HG02798 (cell line): Measurements from ENCODE around the gene OLIG3.

Experiments
- ATAC-seq: cut with Tn5 transposase; IDR thresholded peaks from one replicate; pipeline ENCODE4 v1.9.1; 2021; ENCODE audit warnings: mild to moderate bottlenecking; ENCODE audit not compliant: unreplicated experiment, poor library complexity

Gene OLIG3

DNA sequence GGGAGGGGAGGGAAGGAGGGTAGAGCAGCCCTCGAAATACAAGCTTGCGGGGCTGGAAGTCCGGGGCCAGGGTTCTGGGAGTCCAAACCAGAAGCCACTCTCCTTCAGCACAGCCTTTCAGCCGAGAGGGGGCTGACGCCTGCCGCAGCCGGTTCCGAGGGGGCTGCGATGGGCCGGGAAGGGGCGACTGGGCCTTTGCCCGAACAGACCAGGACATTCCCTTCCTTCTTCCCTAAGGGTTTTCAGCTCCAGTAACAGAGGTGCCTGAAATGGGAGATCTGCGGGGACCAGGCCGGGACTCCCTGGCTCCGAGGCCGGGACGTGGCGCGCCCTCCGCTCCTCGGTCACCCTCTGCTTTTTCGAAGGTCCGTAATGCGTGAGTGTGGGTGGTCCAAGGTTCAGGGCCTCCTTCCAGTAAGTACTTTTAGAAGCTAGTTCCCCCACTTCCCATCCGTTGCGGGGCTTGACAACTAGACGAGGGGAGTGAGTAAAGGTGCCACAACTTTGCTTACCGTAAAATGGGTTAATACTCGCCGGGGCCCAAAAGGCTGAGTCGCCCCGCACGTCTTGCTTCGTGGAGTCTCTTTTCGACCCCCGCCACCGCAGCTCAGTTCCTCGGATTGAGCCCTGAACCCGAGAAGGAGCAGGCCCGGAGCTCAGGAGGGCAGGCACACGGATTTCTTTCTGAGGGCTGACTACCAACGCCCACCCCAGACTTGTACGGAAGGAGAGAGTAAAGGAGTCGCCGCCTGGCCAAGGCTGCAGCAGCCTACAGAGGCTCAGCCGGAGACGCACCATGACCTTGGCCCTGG, 2.9 kb upstream of the OLIG3 start:
- ATAC-seq = no peak

DNA sequence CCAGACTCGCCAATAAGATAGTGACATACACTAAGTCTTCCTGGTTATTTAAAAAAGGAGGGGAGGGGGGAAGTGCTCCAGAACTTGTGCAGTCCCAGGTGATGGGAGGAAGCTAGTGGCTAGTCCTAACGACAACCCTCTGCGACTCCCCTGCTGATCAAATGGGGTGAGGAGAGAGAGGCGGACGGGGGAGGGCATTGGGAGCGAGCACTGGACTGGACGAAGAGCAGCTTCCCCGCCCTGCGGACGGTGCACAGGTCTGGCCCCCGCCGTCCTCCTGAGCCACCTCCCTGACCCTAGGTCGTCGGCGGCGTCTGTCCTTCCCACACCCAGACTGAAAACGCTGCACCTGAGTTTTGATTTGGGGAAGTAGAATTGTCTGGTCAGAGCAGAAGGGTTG, 2.2 kb upstream of the OLIG3 start:
- no peak for ATAC-seq

DNA sequence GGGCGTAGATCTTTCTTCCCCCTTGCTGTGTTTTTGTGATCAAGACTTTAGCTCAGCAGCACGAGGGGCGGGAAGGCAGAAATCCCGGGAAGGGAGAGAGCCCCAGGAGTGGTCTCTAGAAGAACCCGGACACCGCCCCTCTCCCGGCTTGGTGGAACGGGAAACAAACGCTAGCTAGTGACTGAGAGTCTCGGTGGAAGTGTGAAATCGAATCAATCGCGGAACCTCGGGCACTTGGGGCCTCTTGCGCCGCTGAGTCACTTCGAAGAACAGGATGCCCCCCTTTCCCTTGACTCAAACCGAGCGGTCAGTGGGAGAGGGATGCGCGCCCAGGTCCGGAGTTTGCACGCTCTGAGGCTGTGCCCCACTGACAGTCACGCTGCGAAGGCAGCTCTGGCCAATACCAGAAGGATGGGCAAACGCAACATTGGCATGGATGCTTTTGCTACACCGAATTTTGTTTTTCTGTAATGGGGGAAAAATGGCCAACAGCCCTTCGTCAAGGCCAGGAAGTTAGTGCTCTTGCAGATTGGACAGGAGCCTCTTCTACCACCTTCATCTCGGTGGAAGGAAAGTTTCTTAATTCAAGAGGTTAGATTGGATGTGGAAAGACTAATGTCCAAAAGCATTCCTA, 1.6 kb upstream of the OLIG3 start:
- no peak for ATAC-seq

DNA sequence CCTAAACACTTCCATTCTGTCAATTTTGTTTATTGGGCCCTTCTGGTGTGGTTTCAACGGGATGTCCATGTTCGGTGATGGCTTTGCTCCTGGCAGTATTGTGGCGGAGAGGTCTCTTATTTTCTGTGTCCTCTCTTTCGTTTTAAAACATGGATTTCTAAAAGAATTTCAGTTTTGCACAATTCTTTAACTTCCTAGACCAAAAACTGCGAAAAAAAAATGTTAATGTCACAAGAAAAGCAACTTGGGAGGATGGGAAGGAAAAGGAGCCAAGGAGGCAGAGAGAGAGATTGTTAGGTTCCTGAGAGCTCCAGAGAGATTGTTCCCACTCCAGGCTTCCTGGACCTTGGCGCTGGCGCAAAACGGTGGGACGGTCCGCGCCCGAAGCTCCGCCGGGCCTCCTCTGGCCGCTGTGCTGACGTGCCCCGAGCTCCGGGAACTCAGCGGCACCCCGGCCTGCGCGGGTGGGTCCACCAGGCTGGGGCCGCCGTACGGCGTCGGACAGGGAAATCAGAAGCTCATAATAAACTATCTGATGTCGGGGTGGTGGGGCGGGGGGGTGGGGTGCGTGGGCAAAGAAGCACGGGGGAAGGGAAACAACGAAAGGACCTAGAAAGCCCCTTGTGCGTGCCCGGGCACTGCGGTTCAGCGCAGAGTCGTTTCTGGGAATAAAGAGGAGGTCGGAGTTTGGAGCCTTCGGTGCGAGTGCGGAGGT, 951 bp upstream of the OLIG3 start:
- ATAC-seq = no peak

DNA sequence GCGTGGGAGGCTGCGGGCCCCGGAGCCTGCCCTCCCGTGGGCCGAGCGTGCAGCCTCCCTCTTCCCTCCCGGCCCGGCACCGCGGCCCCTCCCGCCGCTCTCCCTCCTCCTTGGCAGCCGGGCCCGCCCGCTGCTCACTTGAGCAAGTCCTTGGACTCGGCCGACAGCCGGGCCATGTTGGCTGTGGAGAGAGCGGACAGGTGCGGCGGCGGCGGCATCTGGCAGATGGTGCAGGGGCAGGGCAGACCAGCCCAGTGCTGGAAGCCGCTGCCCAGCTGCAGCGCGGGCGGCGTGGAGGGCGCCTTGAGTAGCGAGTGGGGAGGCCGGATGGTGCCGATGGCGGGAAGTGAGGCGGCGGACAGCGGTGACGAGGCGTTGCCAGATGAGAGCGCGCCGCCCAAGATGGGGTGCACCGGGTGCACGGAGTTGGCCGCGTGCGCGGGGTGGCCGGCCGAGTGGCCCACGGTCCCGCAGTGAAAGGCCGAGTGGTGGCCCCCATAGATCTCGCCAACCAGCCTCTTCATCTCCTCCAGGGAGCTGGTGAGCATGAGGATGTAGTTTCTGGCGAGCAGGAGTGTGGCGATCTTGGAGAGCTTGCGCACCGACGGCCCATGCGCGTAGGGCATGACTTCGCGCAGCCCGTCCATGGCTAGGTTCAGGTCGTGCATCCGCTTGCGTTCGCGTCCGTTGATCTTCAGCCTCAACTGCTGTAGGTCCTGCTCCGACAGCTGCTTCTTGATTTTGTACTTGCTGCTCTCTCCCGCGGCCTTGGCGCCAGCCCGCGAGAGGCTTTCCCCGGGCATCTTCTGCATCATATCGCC, 766 bp downstream of the OLIG3 start:
- ATAC-seq = no peak

DNA sequence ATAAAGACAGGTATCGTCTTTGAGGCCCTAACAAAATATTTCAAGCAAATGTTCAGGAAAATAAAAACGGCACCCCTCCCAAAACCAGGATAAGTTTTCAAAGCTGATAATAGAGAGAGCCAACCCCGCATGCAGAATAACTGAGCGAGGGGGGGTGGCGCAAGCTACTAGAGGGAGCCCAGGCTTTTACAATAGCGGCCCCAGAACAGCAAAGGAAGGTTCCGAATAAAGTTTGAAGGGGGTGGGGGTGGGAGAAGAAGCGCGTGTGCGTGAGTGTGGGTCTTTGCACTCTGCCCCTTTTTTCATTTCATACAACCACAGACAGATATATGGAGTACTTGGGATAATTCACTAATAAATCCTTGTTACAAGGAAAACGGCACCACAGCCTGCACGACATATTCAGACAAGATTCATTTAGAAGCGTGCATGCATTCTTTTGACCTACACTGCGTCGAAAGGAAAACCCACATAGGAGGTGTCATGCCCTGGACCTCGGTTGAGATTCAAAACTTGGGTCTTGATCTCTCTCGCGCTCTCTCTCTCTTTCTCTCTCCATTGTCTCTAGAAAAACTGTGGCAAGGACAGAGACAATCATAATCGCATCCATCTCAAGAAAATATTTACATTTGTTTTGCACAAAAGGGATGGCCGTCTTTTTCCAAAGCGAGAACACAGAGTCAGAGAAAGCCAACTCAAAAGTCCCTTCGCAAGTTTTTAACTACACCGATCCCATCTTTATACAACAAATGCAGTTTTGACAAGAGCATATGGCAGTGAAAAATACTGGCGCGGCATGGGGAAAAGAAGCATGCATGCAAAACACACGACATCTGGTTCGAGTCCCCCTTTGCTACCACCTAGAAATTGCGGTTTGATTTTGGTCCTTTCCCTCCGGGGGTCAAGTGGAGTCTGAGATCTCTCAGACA, 1.6 kb downstream of the OLIG3 start:
- ATAC-seq = no peak

DNA sequence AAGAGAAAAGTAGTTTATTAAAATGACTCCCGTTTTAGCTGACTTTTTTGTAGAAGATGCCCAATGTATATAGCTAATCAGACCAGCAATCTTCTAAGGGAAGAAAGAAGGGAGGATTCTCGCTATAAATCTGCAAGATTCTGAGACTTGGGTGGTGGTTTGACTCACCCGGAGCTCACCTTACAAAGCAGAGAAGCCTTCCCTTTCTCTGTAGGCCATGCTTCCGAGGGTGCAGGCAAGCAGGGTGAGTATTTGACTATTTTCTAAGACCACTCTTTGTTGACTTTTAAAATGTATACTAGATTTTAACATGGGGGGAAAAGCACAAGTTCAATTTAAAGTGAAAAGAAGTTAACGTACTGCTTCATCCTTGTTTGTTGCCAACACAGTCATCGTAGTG, 2.7 kb downstream of the OLIG3 start:
- no peak for ATAC-seq

DNA sequence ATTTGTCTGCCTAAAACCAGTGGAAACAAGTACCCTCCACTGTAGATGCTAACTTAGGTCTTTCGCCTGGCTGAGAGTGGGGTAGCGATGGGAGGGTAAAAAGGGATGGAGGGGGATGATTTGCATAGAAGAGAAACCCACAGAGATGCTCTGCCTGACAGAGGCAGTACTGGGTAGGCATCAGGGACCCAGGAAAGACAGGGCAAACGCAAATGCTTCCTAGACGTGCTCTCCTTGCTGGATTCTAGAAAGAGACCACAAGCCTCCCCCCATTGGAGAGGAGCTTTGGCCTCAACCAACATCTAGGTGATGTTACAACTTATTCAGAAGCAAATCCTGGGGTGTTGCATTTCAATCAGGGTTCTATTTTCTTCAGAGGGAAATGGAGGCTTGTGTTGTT, 3.2 kb downstream of the OLIG3 start:
- no peak for ATAC-seq

DNA sequence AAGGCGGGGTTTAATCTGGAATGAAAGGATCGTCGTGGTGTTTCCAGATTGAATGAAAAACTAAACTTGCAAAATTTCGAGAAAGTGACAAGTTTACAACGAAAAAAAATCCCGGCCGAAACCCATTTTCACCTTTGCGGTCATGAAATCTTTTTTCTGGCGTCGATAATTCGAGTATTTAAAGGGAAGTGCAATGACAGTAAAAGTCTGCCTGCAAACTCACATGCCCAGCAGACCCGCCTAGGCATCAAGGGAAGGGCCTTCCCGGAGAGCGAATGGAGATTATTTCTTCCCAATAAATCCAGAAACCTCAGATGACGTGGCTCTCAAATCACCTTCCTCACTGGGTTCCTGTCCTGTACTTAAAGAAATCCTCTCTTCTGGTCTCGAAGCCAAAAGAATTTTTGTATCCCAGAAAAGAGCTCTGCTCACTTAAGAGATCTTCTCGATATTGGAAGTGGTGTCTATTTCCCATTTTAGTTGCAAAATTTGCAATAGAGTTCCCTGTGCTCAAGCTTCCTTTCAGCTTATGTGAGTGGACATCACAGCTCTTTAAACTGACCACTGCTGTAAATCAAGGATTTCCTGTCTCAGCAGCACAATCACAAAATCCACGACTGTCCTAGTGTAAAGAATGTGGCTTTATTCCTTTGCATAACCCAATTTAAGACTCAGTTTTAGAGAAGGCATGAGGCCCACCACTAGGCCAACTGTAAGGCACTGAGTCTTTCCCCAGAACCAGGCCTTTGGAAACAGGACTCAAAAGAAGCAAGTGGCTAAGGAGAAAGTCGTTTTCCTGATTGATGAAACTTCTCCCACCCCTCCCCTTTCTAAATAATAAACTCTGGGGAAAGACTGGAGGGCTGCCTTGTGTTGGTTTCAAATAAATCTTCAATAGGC, 3.9 kb downstream of the OLIG3 start:
- ATAC-seq = no peak

DNA sequence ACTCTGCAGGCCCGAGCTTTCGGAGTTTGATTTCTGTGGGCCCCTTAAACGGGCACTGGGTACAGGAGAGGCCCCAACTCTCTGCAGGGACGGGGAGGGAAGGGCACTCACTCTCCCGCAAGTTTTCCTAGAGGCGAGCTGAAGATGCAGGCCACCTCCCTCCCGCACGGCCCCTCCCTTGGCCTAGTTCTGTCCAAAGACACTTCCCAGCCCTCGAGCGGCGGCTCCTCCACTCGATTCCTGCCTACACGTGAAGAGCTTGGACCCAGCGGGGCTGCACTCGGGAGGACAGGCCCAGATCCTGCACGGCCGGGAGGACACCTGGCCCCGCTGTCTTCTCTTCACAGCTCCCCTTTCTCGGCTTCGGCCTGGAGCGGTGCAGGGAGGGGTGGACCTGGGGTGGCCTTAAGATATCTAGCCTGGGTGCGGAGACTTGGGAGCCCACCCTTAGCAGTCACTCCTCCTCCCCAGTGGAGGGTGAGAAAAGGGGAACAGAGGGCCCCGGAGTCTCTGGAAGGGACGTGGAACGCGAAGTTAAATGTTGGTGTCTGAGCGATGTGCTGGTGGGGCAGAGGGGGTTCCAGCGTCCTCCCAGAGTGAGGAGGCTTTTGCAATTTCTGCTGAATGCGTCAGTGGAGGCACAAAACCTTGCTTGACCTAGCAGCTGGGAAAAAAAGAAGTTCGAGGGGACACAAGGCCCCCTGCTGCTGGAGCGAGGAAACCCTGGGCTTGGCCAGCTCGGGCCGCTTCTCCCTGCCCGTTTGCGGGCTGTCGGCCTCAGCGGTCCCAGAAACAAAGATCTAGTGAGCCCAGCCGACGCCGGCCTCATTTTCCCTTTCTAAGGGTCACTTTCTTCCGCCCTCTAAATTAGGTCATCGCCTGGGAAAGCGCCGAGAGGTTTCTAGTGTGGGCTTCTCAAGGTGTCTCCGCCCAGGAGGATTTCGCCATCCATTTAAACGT, 4.9 kb downstream of the OLIG3 start:
- ATAC-seq = no peak

DNA sequence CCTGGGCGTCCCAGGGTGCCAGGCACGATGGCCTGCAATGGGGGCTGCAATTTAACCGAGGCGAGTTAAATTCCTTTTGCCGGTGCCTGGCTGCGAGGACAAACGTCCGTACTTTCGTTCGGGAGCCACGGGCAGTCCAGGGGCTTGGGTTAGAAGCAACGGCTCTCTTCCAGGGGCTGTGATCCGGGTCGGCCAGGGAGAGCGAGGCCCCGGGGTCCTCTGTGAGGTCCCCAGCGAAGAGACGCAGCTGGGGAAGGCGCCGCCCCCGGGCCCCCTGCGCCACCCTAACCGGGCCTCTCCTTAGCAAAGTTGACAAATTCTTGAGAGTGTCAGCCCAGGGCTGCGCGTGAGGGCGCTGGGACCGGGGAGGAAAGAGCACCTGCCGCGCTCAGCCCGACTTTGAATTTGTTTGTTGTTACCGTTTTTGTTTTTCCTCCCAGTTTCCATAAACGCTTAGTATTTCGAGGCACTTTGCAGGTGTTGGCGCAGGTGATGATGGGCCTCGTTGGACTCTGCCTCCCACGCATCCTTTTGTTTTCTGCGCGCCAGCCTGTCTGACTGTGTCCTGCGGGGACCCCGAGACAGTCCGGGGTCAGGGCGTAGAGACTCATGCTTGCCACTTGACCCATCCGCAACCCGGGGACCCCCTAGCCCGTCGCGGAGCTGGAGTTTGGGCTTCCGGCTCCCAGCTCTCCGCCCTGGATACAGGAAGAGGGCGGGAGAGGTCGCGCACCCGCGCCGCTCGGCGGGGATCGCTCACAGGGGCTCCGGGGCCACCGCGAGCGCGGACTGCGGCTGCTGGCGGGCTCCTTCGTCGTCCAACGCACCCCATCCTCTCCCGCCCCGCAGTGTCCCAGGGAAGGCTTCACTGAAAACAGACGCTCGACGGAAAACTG, 5.8 kb downstream of the OLIG3 start:
- no peak for ATAC-seq

DNA sequence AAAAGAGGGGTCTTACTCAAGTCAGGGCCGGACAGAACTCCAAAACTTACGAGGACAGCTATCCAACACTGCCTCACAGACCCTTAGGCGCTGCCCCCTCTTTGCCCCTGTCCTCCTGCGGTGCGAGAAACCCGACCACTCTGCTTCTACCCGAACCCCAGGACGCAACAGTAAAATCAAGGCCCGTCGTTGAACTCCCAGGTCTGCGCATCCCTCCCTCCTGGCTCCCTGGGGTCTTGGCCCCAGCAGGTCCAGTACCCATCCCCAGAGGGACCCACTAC, 6.4 kb downstream of the OLIG3 start:
- ATAC-seq = no peak

DNA sequence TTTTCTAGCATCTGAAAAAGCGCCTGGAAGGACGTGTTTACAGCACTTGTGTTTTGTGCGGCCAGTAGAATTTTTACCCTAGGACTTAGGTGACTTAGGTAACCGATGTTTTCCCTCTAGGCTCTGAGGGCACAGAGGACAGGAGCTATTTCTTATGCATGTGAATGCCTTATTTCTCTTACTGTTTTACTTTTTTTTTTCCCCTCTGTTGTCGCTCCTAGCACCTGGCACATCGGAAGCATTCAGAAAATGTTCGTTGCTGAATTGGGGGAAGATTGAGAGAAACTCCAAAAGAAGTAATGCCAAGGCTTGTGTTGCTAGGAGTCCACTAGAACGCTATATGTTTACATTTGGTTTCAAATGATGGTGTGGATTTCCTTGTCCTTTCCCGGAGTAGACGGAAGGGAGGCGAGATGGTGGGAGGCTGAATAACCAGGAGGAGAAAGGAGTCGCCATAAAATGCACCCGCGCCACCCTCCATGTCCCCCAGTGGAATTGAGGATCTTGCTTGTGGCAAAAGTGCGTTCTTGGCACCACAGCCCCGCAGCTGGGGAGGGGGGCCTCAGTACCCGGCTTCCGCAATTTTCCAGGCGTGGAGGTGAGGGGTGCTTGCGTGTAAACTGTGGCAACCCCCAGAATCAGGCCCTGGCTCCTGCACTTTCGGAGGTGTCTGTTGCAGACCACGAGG, 6.9 kb downstream of the OLIG3 start:
- no peak for ATAC-seq

DNA sequence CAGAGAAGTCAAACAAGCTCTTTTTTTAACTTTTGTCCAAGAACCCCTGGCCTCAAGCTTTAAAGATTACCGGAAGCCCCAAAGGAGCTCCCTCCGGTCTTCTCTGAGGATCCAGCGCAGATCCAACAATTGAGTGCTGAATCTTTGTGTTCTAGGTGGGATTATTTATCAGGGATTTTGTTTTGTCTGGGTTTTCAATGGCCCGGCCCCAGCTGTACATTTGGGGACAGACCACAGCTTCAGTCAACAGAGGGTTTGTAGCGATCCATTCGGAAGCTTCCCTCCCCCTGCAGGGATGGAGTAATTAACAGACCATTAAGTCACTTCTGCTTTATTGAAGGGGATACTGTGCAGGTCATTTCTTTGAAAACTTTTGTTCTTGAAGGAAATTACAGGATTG, 7.8 kb downstream of the OLIG3 start:
- no peak for ATAC-seq

DNA sequence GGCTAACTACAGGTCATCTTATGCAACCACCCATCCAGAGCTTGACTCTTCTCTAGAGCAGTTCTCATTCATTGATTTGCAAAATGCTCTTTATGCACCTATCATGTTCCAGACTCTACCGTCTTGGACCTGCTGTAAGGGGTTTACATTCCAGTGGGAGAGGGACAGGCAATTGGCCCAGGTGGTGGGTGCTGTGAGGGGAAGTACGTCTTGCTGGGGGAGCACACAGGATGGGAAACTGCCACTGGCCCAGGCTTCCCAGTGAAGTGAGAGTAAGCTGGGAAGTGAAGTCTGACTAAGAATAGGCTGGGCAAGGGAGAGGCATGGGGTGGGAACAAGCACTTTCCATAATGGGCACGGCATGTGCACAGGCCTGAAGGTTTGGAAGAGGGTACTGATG, 13.8 kb downstream of the OLIG3 start:
- no peak for ATAC-seq

DNA sequence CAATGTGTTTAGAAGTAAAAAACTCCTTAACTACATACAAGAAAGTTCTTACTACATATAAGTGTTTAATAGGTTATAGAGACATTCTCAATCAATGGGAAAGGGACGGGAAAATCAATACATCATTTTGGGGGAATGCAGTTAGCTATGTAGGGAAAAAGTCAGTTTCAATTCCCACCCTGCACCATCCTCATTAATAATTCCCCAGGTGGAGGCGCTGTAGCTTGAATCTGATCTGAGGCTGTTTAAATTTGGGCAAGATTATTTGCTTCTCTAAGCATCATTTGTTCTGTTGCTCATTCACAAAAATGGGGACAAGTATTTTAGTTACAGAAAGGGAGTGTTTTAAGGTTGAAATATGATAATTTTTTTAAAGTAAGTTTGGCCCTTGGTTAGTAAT, 19.1 kb downstream of the OLIG3 start:
- no peak for ATAC-seq
